B cell (primary cell): ENCODE measurements around the gene ITPR2. TPM values are rescaled to one million over a fixed set of nuclear protein-coding genes. Genes with fewer than 3 reads are reported as not detected.
"Not testable (repeated sequence)": the region's sequence is repeated elsewhere in the genome, so short reads cannot be mapped to it uniquely, and the experiment has no call there.

ENCODE experiments used
- ATAC-seq: fragments of 200-7000 bp; cut with Tn5 transposase; one replicate; pipeline ENCODE4 v1.10.0; 2021; ENCODE audit warnings: low read depth, mild to moderate bottlenecking, moderate number of reproducible peaks, moderate library complexity
- CTCF ChIA-PET: fragments of 350-600 bp; sonication (Branson Sonifier 250); formaldehyde crosslinking; loops from one replicate; lab custom pipeline; 2021; ENCODE audit warnings: antibody characterized with exemption, inconsistent platforms; lab: Charles Lee
- POLR2A ChIA-PET: fragments of 350-600 bp; sonication (Branson Sonifier 250); formaldehyde crosslinking; loops from one replicate; lab custom pipeline; 2021; ENCODE audit warnings: antibody characterized with exemption; lab: Charles Lee
- DNase-seq: peaks from one replicate; pipeline ENCODE4 v3.0.0; 2013
- H2AFZ ChIP-seq: 2 replicates; pipeline ENCODE4 v1.6.1; 2012; ENCODE audit warnings: mild to moderate bottlenecking, low read depth, low read length; ENCODE audit not compliant: insufficient read depth, poor library complexity, severe bottlenecking
- H3K27ac ChIP-seq, 2 donors: 1 replicate in 1 of 2; 2 replicates in 1 of 2; pipeline ENCODE4 v1.5.1; 2012 to 2013; ENCODE audit warnings: low read length in 2 of 2, mild to moderate bottlenecking in 2 of 2, moderate library complexity in 1 of 2
- H3K27me3 ChIP-seq, 4 experiments: fragments of 200-600 bp in 1 of 4; sonication (generic) in 1 of 4; replicated peaks in 1 of 4; 1 replicate in 2 of 4; 2 replicates in 2 of 4; pipeline versions ENCODE4 v1.6.1 to v1.7.0; 2013 to 2016; ENCODE audit warnings: low read length in 3 of 4, mild to moderate bottlenecking in 2 of 4, mixed read lengths in 1 of 4, moderate library complexity in 1 of 4; ENCODE audit not compliant: insufficient read depth in 4 of 4, control insufficient read depth in 3 of 4; ENCODE audit errors: control extremely low read depth in 1 of 4
- H3K36me3 ChIP-seq, 2 experiments: replicated peaks in 1 of 2; 1 replicate in 1 of 2; 2 replicates in 1 of 2; pipeline versions ENCODE4 v1.6.1 to v1.7.1; 2013; ENCODE audit warnings: low read length in 1 of 2; ENCODE audit not compliant: insufficient read depth in 2 of 2, control insufficient read depth in 1 of 2; ENCODE audit errors: control extremely low read depth in 1 of 2, extremely low read depth in 1 of 2
- H3K4me1 ChIP-seq, 2 donors: fragments of 200-600 bp in 1 of 2; sonication (generic) in 1 of 2; 1 replicate in 1 of 2; 2 replicates in 1 of 2; pipeline versions ENCODE4 v1.5.1 to v1.6.1; 2013 to 2017; ENCODE audit warnings: low read length in 2 of 2; ENCODE audit not compliant: control insufficient read depth in 2 of 2, insufficient read depth in 2 of 2
- H3K4me2 ChIP-seq: replicated peaks from 2 replicates; pipeline ENCODE3; 2012; ENCODE audit warnings: mild to moderate bottlenecking, low read depth, low read length; ENCODE audit not compliant: poor library complexity, severe bottlenecking
- H3K4me3 ChIP-seq, 5 experiments: fragments of 200-600 bp in 1 of 5; sonication (generic) in 1 of 5; 1 replicate in 3 of 5; 2 replicates in 2 of 5; pipeline versions ENCODE4 v1.5.1 to v1.7.0; 2011 to 2016; ENCODE audit warnings: low read length in 4 of 5, mild to moderate bottlenecking in 4 of 5, low read depth in 2 of 5, control low read depth in 1 of 5, moderate library complexity in 1 of 5; ENCODE audit not compliant: insufficient read depth in 1 of 5; ENCODE audit errors: control extremely low read depth in 1 of 5, extremely low read depth in 1 of 5
- H3K79me2 ChIP-seq: fragments of 200-600 bp; sonication (generic); one replicate; pipeline ENCODE4 v1.6.0; 2016; ENCODE audit warnings: low read length; ENCODE audit not compliant: control insufficient read depth, insufficient read depth
- H3K9ac ChIP-seq: fragments of 200-600 bp; sonication (generic); 2 replicates; pipeline ENCODE4 v1.6.1; 2017; ENCODE audit warnings: mild to moderate bottlenecking, low read length, moderate library complexity
- H3K9me3 ChIP-seq, 3 donors: one replicate each; pipeline versions ENCODE4 v1.6.1 to v1.7.1; 2013; ENCODE audit warnings: low read length in 2 of 3; ENCODE audit not compliant: control insufficient read depth in 2 of 3, insufficient read depth in 1 of 3; ENCODE audit errors: control extremely low read depth in 1 of 3
- H4K20me1 ChIP-seq: 2 replicates; pipeline ENCODE4 v1.6.0; 2012; ENCODE audit warnings: mild to moderate bottlenecking, low read length; ENCODE audit not compliant: insufficient read depth, control insufficient read depth, poor library complexity, severe bottlenecking
- H3K27ac Mint-ChIP-seq: one replicate; pipeline ENCODE4 v1.8.0; 2021; ENCODE audit warnings: mixed read lengths
- H3K27me3 Mint-ChIP-seq: one replicate; pipeline ENCODE4 v1.8.0; 2021; ENCODE audit warnings: mixed read lengths
- H3K4me1 Mint-ChIP-seq: one replicate; pipeline ENCODE4 v1.8.0; 2021; ENCODE audit warnings: mixed read lengths
- H3K4me3 Mint-ChIP-seq: one replicate; pipeline ENCODE4 v1.8.0; 2021; ENCODE audit warnings: mixed read lengths
- H3K9me3 Mint-ChIP-seq: one replicate; pipeline ENCODE4 v1.8.0; 2022; ENCODE audit warnings: mixed read lengths; ENCODE audit not compliant: insufficient read depth
- EZH2 ChIP-seq: IDR thresholded peaks from 2 replicates; pipeline ENCODE4 v1.6.1; 2012; ENCODE audit warnings: borderline replicate concordance, low read depth, mild to moderate bottlenecking, moderate library complexity, low read length; ENCODE audit not compliant: insufficient read depth, poor library complexity, severe bottlenecking
- WGBS: methylation state at CpG from one replicate; pipeline ENCODE4 v1.1.5; 2013; ENCODE audit warnings: missing lambda C conversion rate; ENCODE audit not compliant: insufficient coverage; 5-methylcytosine and 5-hydroxymethylcytosine counted together
- intact Hi-C: fragments of 100-400 bp; cut with micrococcal nuclease; formaldehyde crosslinking; loops from one replicate; pipeline ENCODE4 v1.10.0; 2022
- polyA plus RNA-seq: library from polyadenylated mRNA; depleted of rRNA; stranded (reverse); fragments of >200 nt; gene quantifications from 2 replicates; pipeline ENCODE4 v1.2.3, GENCODE V29; 2012
- total RNA-seq, 2 donors: library from RNA; stranded (reverse); fragments of 120-200 nt in 1 of 2; gene quantifications; 1 replicate in 1 of 2; 2 replicates in 1 of 2; pipeline versions ENCODE4 v1.2.3 to v1.2.4, GENCODE V29; 2013 to 2022
- TF ChIP-seq, protein P1 (sequence below): fragments of 200-600 bp; IDR thresholded peaks from one replicate; pipeline ENCODE4 v1.8.0; 2022; ENCODE audit warnings: antibody characterized with exemption, mild to moderate bottlenecking

ITPR2 gene
- total and polyA plus RNA-seq, 2 donors (not counting 1 experiment from before 2014, with no cell fraction given): 4.3 to 113 TPM

DNA sequence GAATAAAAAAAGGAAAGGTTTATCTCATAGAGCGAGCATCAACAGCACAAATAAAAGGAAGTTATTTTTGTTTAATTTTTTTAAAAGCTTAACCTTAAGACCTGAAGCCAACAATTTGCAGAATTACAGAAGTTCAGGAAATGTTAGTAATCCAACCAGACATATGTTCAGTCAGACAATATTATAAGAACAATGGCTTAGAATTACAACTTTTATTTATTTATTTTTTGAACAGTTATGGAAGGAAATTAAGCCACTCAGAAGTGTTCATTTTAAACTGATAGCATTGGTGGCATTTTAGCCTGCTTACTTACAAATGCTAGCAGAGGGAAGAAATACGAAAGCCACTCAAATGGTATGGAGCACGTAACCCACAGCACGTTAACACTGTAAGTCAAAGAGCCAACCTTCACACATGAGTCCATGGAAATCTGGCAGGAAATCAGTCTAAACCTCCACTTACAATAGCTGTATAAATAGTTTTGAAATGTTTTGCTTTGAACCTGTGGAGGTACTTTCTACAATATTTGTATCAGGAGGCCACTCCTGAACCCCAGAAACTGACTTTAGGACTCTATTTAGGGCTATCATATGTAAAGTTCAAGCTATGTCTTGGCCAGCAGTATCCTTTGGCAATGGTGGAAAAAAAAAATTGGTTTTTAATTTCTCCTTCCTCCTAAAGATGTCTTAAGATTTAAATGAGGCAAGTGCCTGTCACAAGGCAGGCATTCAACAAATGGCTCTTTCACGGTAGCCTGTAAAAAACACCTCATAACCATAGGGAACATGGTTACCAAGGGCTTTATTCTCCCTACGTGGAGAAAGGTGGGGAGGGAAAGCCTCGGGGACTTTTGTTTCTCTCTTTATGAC, 102.3 kb downstream of the ITPR2 start:
- Histone ChIP-seq H4K20me1 (peaks cover 4% of the 10 kb centered on the region), H3K4me2 (no peak overlapping the region), H3K4me1 (peaks cover 24 to 26% of the 10 kb centered on the region in 2 donors), H3K9ac (no peak overlapping the region), H2AFZ (no peak overlapping the region), H3K27me3 (no peaks in the 10 kb centered on the region), H3K79me2 (peaks cover 40% of the 10 kb centered on the region), H3K9me3 (peaks cover 0 to 1% (median 0%) of the 10 kb centered on the region in 3 donors), H3K4me3 (no peak overlapping the region), H3K27ac (no peak overlapping the region), H3K36me3 (no peaks in the 10 kb centered on the region)
- TF ChIP-seq, protein P1, sequence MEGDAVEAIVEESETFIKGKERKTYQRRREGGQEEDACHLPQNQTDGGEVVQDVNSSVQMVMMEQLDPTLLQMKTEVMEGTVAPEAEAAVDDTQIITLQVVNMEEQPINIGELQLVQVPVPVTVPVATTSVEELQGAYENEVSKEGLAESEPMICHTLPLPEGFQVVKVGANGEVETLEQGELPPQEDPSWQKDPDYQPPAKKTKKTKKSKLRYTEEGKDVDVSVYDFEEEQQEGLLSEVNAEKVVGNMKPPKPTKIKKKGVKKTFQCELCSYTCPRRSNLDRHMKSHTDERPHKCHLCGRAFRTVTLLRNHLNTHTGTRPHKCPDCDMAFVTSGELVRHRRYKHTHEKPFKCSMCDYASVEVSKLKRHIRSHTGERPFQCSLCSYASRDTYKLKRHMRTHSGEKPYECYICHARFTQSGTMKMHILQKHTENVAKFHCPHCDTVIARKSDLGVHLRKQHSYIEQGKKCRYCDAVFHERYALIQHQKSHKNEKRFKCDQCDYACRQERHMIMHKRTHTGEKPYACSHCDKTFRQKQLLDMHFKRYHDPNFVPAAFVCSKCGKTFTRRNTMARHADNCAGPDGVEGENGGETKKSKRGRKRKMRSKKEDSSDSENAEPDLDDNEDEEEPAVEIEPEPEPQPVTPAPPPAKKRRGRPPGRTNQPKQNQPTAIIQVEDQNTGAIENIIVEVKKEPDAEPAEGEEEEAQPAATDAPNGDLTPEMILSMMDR: no peak
- TF ChIP-seq EZH2: no peak
- WGBS: 100% methylated on average over 1 of the region's 7 CpGs
- no peaks in the 10 kb centered on the region for H3K27me3 Mint-ChIP-seq
- peak overlapping the region; percentile 26 for H3K4me3 Mint-ChIP-seq
- H3K9me3 Mint-ChIP-seq: peaks cover 9% of the 10 kb centered on the region
- H3K27ac Mint-ChIP-seq: no peak overlapping the region
- ATAC-seq (no peak), DNase-seq (no peak)
- ChIA-PET CTCF (no interaction called here), POLR2A (interaction anchor here (0.6 kb wide), 1 partner anchor 209 kb away, joined by 3 read pairs; no protein-coding TSS in a partner anchor)
- peaks cover 66% of the 10 kb centered on the region for H3K4me1 Mint-ChIP-seq
- intact Hi-C loops: no loop called here

DNA sequence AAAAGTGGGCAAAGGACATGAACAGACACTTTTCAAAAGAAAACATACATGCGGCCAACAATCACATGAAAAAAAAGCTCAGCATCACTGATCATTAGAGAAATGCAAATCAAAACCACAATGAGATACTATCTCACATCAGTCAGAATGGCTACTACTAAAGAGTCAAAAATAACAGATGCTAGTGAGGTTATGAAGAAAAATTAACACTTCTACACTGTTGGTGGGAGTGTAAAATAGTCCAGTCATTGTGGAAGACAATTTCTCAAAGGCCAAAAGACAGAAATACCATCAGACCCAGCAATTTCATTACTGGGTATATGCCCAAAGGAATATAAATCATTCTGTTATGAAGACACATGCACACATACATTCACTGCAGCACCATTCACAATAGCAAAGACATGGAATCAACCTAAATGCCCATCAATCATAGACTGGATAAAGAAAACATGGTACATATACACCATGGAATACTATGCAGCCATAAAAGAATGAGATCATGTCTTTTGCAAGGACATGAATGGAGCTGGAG, 103.8 kb downstream of the ITPR2 start:
- no CpG with 5 or more reads among the region's 1 CpG for WGBS

More for the DNA sequence above, 103.8 kb downstream of the ITPR2 start:
- peaks cover 65% of the 10 kb centered on the region for H3K4me1 Mint-ChIP-seq
- H3K27ac ChIP-seq, H3K27me3 ChIP-seq, H3K9me3 ChIP-seq, H3K9me3 Mint-ChIP-seq, DNase-seq, H4K20me1 ChIP-seq, POLR2A ChIA-PET, H3K36me3 ChIP-seq, H2AFZ ChIP-seq, H3K4me2 ChIP-seq, ATAC-seq, H3K9ac ChIP-seq, H3K27me3 Mint-ChIP-seq, H3K4me3 ChIP-seq: not testable (repeated sequence)
- Histone ChIP-seq H3K79me2 (peaks cover 32% of the 10 kb centered on the region), H3K4me1 (peaks cover 21 to 24% of the 10 kb centered on the region in 2 donors)
- peak overlapping the region; percentile 32 for H3K27ac Mint-ChIP-seq
- intact Hi-C loops: loop anchor here (10.0 kb wide), 1 partner anchor 106 kb away; the partner anchor contains the start of gene ITPR2
- CTCF ChIA-PET: interaction anchor here (0.7 to 1.5 kb wide), 2 partner anchors 28 to 287 kb away, joined by 3 to 6 read pairs; no protein-coding TSS in a partner anchor
- peak overlapping the region; percentile 52 for H3K4me3 Mint-ChIP-seq
